ENCODE results near the gene CC2D1A.

- no peak for TF ChIP-seq EZH2phosphoT487 (IDR thresholded peaks at IDR 0.05; ENCODE audit: low read length)
- TF ChIP-seq, protein P1, sequence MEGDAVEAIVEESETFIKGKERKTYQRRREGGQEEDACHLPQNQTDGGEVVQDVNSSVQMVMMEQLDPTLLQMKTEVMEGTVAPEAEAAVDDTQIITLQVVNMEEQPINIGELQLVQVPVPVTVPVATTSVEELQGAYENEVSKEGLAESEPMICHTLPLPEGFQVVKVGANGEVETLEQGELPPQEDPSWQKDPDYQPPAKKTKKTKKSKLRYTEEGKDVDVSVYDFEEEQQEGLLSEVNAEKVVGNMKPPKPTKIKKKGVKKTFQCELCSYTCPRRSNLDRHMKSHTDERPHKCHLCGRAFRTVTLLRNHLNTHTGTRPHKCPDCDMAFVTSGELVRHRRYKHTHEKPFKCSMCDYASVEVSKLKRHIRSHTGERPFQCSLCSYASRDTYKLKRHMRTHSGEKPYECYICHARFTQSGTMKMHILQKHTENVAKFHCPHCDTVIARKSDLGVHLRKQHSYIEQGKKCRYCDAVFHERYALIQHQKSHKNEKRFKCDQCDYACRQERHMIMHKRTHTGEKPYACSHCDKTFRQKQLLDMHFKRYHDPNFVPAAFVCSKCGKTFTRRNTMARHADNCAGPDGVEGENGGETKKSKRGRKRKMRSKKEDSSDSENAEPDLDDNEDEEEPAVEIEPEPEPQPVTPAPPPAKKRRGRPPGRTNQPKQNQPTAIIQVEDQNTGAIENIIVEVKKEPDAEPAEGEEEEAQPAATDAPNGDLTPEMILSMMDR (IDR thresholded peaks at IDR 0.05; ENCODE audit: low read length): no peak
- TF ChIP-seq EZH2 (optimal IDR thresholded peaks at IDR 0.05; ENCODE audit: low read depth, low read length): no peak
Observed at GRCh38 chr19:13965926-13966683, 60.1 kb downstream of the CC2D1A start.

All from MM.1S (cell line).